NT2/D1 (cell line): Measurements from ENCODE around the gene POLR1D.

Source experiments
- DNase-seq: peaks from one replicate; pipeline ENCODE4 v3.0.0-alpha.2; 2011; ENCODE audit warnings: low read depth, low spot score
- H3K27me3 ChIP-seq: 2 replicates; pipeline ENCODE4 v1.6.0; 2011; ENCODE audit warnings: mild to moderate bottlenecking; ENCODE audit not compliant: insufficient read length, insufficient read depth
- H3K36me3 ChIP-seq: 2 replicates; pipeline ENCODE4 v1.6.1; 2011; ENCODE audit warnings: mild to moderate bottlenecking, low read length, mixed read lengths; ENCODE audit not compliant: insufficient read depth, insufficient read length
- H3K4me1 ChIP-seq: 2 replicates; pipeline ENCODE4 v1.5.1; 2011; ENCODE audit not compliant: insufficient read depth, insufficient read length
- H3K4me3 ChIP-seq: 2 replicates; pipeline ENCODE4 v1.5.1; 2011; ENCODE audit warnings: low read depth; ENCODE audit not compliant: insufficient read length
- H3K9ac ChIP-seq: 2 replicates; pipeline ENCODE4 v1.6.0; 2011; ENCODE audit warnings: low read depth; ENCODE audit not compliant: insufficient read length
- H3K9me3 ChIP-seq: 2 replicates; pipeline ENCODE4 v1.5.1; 2011; ENCODE audit warnings: mild to moderate bottlenecking, low read length; ENCODE audit not compliant: insufficient read depth
- SUZ12 ChIP-seq: IDR thresholded peaks from 2 replicates; pipeline ENCODE4 v1.6.1; 2011; ENCODE audit not compliant: insufficient read length, insufficient read depth; ENCODE audit errors: extremely low read depth
- YY1 ChIP-seq: IDR thresholded peaks from 2 replicates; pipeline ENCODE4 v1.6.1; 2011; ENCODE audit not compliant: insufficient read length, insufficient read depth
- ZNF274 ChIP-seq: IDR thresholded peaks from 2 replicates; pipeline ENCODE4 v1.6.1; 2011; ENCODE audit warnings: mild to moderate bottlenecking, low read depth, low read length

POLR1D gene

GRCh38 chr13:27601208-27601607, 20.5 kb upstream of the POLR1D start:
- H3K4me1 ChIP-seq: no peaks in the 10 kb centered on the region
- no peak for DNase-seq
- H3K27me3 ChIP-seq: no peaks in the 10 kb centered on the region

GRCh38 chr13:27601803-27602202, 19.9 kb upstream of the POLR1D start:
- Histone ChIP-seq H3K9me3 (no peaks in the 10 kb centered on the region), H3K27me3 (no peaks in the 10 kb centered on the region), H3K36me3 (no peaks in the 10 kb centered on the region), H3K4me3 (no peak overlapping the region), H3K4me1 (no peaks in the 10 kb centered on the region), H3K9ac (no peak overlapping the region)
- no peak for DNase-seq
- no peak for TF ChIP-seq YY1
- no peak for TF ChIP-seq ZNF274
- no peak for TF ChIP-seq SUZ12

More at GRCh38 chr13:27601208-27601607, 20.5 kb upstream of the POLR1D start:
- Histone ChIP-seq H3K9ac (no peak overlapping the region), H3K36me3 (no peaks in the 10 kb centered on the region), H3K4me3 (no peak overlapping the region), H3K9me3 (no peaks in the 10 kb centered on the region)
- TF ChIP-seq YY1 (no peak), ZNF274 (no peak), SUZ12 (no peak)

- no peaks in the 10 kb centered on the region for H3K4me1 ChIP-seq
- no peak overlapping the region for H3K4me3 ChIP-seq
- TF ChIP-seq YY1 (no peak), SUZ12 (no peak), ZNF274 (no peak)
- DNase-seq: no peak
- H3K9ac ChIP-seq: no peak overlapping the region
- H3K9me3 ChIP-seq: no peaks in the 10 kb centered on the region
- no peaks in the 10 kb centered on the region for H3K36me3 ChIP-seq
- no peaks in the 10 kb centered on the region for H3K27me3 ChIP-seq
Observed at GRCh38 chr13:27605099-27605498, 16.6 kb upstream of the POLR1D start.

DNA sequence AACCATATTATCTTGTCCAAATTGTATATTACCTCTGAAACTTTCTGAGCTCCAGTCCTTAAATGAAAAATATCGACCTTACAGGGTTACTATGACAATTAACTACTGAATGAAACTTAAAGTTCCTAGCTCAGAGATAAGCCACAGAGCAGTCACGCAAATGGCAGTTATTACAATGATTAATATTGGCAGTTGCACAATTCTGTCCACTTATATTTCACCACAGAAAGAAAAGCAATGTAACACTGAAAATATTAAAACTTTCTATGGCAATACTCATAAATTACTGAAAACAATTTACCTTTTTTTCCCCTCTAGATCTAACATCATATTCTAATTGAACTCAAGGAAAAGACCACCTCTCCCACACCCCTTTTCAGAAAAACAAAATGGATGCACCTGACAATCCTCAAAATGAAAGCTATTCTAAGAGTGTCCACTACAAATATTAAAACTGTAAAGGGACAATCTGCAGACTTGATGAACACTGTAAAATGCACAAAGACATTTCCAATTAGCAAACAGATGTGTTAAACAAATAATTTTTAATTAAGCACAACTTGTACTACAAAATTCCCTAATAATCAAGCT, 16.0 kb upstream of the POLR1D start:
- Histone ChIP-seq H3K9ac (no peak overlapping the region), H3K4me3 (no peak overlapping the region), H3K36me3 (no peaks in the 10 kb centered on the region), H3K27me3 (no peaks in the 10 kb centered on the region), H3K4me1 (no peaks in the 10 kb centered on the region), H3K9me3 (no peaks in the 10 kb centered on the region)
- no peak for DNase-seq
- no peak for TF ChIP-seq SUZ12
- TF ChIP-seq ZNF274: no peak
- no peak for TF ChIP-seq YY1

DNA sequence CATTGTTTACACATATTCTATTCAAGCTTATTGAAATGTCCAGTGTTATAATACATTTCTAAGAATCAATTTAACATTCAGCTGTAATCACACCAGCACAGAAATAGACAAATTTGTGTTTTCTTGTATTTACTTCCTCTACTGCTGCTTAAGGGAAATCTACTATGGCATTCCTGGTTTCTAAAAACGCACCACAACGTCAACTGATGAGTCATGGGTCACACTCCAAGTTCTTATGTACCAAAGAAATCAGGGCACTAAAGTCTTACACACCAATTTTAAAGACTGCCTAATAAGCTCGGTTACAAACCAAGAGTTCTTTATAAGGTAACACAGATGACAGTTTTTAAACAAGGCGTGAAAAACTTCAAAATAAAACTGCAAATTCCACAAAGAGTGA, 14.6 kb upstream of the POLR1D start:
- no peak for DNase-seq
- no peak for TF ChIP-seq SUZ12
- no peak for TF ChIP-seq ZNF274
- no peak for TF ChIP-seq YY1
- Histone ChIP-seq H3K4me1 (no peaks in the 10 kb centered on the region), H3K27me3 (no peaks in the 10 kb centered on the region), H3K9ac (no peak overlapping the region), H3K4me3 (no peak overlapping the region), H3K36me3 (no peaks in the 10 kb centered on the region), H3K9me3 (no peaks in the 10 kb centered on the region)

DNA sequence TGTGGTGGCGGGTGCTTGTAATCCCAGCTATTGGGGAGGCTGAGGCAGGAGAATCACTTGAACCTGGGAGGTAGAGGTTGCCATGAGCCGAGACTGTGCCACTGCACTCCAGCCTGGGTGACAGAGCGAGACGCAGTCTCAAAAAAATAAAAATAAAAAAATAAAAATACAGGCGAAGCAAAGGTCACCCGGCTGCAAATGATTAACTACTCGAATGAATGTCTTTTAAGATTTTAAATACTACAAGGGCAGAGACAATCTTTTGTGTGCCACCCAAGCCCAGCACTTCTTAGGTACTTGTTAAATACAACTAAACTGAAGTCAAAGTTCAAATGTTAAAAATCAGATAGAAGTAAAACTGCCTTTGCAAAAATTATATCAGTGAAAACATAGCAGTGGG, 8.1 kb upstream of the POLR1D start:
- no peak for DNase-seq
- no peaks in the 10 kb centered on the region for H3K4me1 ChIP-seq
- no peak for TF ChIP-seq SUZ12
- TF ChIP-seq YY1: no peak
- TF ChIP-seq ZNF274: no peak
- no peak overlapping the region for H3K4me3 ChIP-seq
- H3K27me3 ChIP-seq: no peaks in the 10 kb centered on the region
- H3K36me3 ChIP-seq: no peaks in the 10 kb centered on the region
- peaks cover 11% of the 10 kb centered on the region; the same call in 1 of the 2 replicates for H3K9me3 ChIP-seq
- H3K9ac ChIP-seq: no peak overlapping the region

GRCh38 chr13:27617881-27618321, 3.8 kb upstream of the POLR1D start:
- Histone ChIP-seq H3K4me1 (no peaks in the 10 kb centered on the region), H3K9ac (no peak overlapping the region), H3K36me3 (peaks cover 1% of the 10 kb centered on the region), H3K4me3 (no peak overlapping the region), H3K27me3 (peaks cover 6% of the 10 kb centered on the region), H3K9me3 (peaks cover 11% of the 10 kb centered on the region; the same call in 1 of the 2 replicates)
- DNase-seq: no peak
- no peak for TF ChIP-seq SUZ12
- no peak for TF ChIP-seq ZNF274
- TF ChIP-seq YY1: no peak
